NCI-H2196 treated with DMSO at 0.1 percent for 48 hours (cell line): ENCODE results near the gene BAHD1.
"Not testable (repeated sequence)": the region's sequence is repeated elsewhere in the genome, so short reads cannot be mapped to it uniquely, and the experiment has no call there.

Experiments
- DNase-seq: peaks from one replicate; lab custom pipeline; 2025; ENCODE audit not compliant: unreplicated experiment; lab: John Stamatoyannopoulos, UW

BAHD1 gene

DNA sequence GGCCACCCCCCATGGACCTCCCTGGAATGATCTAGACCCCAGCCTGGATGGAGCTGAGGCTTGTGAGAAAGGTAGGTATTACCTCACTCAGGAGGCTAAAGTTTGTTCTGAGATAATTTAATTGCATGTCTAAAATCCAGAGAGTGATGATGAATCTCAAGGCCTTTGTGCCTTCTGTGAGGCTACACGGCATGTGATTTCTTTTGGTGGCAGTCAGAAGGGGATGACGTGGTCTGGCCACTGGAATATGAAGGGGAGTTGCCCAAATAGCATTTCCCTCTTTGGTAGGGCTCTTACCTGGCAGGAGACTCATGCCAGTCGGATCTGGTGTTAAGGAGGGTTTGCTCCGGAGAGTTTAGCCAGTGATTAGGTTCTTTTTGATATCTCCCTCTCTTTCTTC lies 2.5 kb downstream of the BAHD1 start:
- no peak for DNase-seq

DNA sequence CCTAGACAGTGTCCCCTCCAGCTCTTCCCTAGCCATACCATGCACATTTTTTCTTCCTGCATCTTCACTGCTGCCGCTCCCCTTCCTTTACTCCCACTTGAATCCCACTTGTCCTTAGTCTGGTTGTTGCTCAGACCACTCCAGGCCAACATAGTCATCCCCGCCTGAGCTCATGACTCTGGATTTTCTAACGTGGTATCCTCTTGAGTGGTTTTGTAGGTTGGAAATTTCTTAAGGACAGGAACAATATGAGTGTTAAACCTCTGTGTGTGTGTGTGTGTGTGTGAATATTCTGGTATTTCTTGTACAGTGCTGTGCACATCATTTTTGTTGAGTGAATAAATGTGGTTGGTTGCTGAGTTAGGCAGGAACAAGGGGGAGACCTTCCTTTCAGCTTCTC lies 3.1 kb downstream of the BAHD1 start:
- no peak for DNase-seq

DNA sequence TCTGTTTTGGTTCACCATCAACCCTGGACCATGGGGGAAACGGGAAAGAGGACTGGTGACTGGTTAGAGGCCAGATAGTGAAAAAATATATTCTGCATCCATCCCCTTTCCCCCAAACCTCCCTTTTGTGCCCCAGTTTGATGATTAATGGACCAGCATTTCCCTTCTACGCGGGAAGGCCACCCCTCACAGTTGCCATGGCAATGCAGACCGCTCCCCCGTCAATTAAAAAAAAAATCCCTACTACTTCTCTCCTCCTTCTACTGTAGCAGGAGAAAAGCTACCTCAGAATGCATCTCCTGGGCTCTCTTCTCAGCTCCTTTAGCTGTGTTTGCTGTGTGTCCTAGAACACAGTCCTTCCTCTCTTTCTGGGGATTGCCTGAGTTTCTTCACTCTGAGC lies 4.0 kb downstream of the BAHD1 start:
- DNase-seq = no peak

DNA sequence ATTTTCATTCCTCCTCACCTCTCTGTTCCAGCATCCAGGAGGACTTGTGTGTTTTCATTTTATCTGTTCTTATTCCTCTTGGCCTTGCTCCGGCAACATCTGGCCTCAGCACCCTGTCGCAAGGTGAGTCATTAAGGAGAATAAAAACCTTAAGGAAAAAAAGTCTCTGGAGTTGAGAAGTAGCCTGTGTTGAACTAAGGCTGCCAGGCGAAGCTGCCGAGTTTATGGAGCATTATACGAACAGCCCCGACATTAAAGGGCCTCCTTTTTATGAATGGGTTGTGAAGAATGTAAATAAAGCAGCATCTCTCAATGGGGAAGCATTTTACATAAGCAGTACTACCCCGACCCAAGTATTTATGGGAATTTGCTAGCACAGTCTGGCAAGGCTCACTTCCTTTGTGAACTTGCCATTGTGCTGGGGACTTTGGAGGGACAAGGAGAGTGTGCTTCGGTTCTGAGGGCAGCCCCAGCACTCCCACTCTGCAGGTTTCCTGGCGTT lies 4.7 kb downstream of the BAHD1 start:
- no peak for DNase-seq

DNA sequence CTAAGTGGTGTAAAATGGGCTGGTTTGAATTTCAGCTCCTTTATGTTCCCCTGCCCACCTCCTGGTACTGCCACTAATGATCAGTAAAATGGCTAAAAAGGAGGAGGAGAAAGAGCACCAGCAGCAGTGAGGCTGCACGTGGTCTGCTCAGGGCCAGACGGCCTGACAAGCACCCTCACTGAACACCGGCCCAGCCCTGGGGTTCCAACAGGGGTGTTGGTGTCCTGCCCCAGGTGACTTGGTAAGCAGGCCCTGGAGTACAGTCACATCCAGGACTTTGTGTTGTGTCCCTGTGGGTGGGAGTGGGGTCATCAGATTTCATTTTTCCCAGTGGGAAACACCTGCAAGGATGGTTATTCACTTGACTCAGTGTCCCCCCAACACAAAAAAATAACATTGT lies 5.4 kb downstream of the BAHD1 start:
- no peak for DNase-seq

DNA sequence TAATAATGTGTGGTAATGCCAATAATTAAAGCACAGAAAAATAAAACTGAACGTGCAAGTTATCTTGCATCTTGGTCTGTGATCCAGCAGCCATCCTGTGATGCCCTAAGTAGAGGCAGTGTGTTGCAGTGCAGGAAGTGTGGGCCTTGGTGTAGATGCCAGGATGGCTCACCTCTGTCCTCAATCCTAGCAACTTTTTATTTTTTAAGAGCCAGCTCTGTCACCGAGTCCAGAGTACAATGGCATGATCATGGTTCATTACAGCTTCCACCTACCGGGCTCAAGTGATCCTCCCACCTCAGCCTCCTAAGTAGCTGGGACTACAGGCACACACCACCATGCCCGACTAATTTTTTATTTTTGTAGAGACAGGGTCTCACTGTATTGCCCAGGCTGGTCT lies 7.6 kb downstream of the BAHD1 start:
- no peak for DNase-seq

DNA sequence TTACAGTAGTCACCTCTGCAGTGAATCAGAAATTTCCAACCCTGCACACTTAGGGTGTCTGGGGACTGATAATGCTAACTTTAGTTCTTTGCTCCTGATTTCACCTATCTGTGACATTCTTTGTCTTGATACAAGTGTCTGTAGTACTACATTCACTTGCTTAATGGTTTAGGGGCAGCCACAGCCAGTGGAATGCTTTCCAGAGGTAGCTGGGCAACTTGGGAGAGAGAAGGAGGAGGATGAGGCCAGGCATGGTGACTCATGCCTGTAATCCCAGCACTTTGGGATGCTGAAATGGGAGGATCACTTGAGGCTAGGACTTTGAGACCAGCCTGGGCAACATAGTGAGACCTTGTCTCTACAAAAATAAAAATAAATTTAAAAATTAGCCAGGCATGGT lies 8.5 kb downstream of the BAHD1 start:
- DNase-seq = no peak

DNA sequence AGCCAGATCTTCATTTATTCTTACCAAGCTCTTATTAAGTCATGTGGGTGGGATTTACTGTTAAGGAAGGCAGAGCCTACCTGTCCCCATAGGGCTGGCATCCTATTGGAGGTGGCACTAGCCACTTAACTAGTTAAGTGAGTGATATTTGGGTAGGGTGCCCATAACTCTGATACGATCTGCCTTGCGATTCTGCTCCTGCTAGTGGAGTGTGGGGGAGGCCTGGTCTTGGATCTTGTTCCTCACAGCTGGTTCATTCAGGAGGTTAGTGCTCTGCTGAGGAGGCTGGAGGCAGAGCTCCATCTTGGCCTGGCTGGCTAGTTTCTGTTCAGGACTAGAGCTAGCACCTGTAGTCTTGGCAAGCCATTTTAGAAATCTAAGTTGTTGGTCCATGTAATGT lies 9.3 kb downstream of the BAHD1 start:
- DNase-seq = no peak

DNA sequence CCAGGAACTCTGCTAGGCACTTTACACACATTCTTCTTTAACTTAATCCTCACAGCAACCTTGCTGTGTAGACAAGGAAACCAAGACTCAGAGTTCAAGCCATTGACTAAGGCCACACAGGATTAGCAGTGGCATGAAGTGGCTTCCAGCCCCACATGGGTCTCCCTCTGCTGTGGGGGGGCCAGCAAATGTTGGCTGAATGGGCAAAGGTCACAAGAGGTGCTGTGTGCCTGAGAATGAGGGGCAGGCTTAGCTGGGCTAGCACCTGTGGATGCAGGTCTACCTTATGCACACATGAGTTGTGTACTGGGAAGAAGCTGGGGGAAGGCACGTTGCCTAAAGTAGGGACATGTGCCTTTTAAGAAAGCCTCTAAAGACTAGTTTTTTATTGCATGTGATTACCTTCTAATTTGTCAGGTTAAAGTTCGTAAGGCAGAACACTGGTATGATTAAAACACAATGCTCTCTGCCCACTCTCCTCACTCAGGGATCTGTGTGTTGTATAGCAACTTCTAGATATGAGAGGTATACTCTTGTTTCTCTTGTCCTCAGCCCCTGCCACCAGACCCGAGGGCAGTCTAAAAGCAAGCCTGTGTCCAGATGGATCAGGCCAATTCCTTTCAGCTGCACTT lies 10.9 kb downstream of the BAHD1 start:
- DNase-seq = no peak

DNA sequence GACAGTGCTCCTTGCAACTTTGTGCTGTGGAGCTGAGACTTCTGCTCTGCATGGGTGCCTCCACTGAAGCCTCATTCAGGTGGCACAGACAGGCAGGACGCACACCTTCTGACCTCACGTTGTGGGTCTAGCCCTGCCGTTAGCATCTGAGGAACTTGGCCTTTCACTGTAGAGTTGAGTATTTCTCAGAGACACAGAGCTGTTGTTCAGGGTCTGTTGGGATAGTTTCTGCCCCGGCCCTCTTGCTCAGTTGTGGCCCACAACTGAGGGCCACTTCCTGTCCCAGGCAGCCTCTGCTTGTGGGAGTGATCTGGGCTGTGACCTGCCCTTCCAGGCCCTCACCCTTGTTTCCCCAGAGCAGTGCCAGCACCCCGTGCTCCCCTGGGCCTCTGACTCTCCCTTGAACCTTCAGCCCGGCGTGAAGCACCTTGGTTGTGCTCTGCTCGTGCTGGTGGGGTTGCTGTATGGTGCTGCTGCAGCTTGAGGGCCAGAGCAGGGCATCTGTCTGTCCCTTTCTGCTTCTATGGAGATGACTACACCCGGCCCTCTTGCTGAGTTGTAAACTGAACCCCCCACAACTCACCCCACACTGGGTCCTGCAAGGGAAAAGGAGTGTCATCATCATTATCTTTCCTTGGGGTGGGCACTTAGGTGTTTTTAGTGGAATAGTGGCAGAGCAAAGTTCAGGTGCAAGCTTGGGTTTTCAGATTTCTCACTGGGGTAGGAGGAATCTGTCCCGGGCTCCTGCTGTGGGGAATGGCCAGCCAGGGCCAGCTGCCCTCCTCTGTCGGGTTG lies 11.7 kb downstream of the BAHD1 start:
- DNase-seq = no peak

DNA sequence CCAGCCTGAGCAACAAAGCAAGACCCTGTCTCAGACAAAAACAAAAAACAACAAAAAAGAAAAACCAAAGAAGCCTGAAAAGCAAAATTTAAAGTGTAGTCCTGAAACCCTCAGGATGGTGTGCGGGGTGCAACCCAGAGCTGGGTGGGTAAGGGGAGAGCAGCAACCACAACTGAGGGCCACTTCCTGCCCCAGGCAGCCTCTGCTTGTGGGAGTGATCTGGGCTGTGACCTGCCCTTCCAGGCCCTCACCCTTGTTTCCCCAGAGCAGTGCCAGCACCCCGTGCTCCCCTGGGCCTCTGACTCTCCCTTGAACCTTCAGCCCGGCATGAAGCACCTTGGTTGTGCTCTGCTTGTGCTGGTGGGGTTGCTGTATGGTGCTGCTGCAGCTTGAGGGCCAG lies 13.2 kb downstream of the BAHD1 start:
- not testable (repeated sequence) for DNase-seq

DNA sequence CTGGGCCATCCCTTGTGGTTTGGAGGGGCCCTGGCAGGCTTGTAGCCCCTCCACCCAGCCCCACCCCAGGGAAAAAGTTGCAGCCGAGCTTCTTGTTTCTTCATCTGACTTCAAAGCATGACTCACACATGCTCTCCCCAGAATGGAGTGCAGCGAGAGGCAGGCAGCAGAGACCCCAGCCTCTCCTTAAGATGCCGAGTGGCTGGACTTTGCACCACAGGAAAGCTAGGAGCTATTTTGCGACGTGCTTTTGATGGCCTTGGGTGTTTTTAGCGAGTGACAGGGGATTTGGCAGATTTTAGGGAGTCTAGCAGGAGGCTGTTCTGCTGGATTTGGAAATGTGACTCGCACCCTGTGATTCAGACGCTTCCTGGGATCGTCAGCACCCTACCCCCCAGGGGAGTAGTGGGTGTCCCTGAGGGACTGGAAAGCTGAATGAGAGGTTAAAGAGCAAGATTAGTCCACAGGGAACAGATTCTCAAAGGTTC lies 14.2 kb downstream of the BAHD1 start:
- no peak for DNase-seq

DNA sequence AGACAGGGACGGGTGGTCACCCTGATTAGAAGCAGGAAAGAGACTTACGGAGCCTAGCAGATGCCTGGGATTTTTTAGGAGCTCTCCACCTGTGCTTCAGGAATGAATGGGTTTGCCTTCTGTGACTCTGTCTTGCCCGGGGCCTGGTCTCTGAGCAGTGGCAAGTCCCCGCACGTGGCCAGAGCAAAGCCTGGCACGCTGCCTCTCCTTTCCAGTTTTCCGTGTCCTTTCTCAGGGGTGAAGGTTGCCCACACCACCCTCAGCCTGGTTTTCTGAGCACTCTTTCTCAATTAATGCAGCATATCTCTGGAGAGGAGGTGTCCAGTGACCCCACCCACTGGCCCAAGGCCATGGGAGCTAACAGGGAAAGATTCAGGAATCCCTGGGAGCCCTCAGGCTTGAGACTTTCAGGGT lies 15.6 kb downstream of the BAHD1 start:
- DNase-seq = no peak

DNA sequence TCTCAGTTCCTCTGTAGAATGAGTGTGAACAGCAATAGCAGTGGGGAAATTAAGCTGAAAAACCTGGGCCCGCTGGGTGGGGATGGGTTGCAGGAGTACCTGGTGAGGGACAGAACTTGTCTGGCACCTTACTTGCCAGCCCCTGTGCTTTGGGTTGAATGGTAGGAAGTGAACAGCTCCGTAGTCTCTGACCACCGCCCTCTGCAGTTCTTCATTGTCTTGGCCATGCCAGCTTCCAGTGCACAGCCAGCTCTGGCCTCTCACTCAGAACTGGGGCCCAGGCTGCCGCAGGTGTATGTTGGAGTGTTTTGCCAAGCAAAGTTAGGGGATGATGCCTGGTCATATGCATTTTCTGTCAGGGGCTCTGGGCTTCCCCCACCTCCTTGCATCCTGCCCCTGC lies 16.0 kb downstream of the BAHD1 start:
- no peak for DNase-seq

DNA sequence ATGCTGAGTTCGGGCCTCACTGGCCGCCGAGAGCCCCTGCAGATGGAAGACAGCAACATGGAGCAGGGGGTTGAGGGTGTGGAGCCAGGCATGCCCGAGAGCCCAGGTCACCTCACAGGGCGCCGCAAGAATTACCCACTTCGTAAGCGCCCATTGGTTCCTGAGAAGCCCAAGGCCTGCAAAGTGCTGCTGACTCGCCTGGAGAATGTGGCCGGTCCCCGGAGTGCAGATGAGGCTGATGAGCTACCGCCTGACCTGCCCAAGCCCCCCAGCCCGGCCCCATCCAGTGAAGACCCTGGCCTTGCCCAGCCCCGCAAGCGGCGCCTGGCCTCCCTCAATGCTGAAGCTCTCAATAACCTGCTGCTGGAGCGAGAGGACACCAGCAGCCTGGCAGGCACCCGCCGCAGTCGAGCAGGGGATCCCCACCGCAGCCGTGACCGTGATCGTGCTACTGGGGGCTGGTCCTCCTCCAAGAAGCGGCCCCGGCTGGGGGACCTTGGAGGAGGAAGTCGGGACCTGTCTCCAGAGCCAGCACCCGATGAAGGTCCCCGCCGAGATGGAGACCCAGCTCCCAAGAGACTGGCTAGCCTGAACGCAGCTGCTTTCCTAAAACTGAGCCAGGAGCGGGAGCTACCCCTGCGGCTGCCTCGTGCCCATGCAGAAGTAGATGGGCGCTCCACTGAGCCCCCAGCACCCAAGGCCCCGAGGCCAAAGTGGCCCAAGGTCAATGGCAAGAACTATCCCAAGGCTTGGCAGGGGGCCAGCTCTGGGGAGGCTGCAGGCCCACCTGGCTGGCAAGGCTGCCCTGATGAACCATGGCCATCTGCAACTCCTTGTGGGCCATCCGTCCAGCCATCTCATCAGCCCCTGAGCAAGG lies 18.0 kb downstream of the BAHD1 start:
- no peak for DNase-seq

DNA sequence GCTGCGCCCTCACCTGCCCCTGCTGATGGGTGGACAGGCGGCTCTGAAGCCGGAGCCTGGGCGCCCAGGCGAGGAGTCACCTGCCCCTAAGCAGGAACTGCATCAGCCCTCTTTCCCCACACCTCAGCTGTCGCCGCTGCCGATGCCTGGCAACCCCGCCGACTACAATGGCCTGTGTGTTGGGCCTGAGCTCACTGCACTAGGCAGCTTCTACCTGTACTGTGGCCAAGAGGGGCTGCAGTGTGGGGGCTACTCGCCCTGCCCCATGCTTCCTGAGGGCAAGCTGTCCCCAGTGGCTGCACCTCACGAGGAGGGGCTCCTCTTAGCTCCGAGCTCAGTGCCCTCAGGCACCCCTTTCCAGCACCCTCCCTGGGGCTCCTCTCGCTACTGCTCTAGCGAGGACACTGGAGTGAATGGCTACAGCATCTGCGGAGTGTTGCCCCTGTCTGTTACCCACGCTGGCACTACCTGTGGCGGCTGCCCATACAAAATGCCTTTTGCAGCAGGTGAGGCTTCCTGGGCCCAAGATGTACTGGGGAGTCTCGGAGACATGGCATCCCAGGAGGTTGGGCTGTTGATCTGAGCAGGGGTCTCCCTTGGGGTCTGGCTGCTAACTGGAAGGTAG lies 18.8 kb downstream of the BAHD1 start:
- DNase-seq = no peak

DNA sequence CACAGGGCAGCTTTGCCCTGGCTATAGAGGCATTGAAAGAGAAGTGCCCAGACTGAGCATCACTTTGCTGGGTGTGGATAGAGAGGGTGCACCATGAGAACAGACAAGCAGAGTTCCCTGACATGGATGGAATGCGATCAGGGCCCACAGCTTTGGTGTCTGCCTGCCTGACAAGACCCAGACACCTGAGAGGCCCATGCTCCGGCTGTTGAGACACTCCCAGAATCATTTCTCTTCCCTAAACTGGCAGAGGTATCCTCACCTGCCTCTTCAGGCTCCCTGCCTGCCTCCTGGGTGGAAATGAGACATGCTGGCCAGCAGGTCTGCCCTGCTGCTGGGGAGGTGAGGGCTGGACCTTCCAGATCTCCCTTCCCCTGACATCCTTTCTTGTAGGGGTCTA lies 19.7 kb downstream of the BAHD1 start:
- no peak for DNase-seq

DNA sequence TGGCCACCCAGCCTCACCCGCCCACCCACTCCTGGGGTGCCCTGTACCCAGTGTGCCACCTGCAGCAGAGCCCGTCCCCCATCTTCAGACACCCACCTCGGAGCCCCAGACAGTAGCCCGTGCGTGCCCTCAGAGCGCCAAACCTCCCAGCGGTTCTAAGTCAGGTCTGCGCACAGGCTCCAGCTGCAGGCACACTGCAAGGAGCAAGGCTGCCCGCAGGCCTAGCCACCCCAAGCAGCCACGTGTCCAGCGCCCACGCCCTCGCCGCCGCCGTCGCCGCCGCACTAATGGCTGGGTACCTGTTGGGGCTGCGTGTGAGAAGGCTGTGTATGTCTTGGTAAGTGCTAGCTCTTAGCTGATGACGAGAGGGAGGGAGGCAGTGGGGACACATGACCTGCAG lies 21.2 kb downstream of the BAHD1 start:
- no peak for DNase-seq

DNA sequence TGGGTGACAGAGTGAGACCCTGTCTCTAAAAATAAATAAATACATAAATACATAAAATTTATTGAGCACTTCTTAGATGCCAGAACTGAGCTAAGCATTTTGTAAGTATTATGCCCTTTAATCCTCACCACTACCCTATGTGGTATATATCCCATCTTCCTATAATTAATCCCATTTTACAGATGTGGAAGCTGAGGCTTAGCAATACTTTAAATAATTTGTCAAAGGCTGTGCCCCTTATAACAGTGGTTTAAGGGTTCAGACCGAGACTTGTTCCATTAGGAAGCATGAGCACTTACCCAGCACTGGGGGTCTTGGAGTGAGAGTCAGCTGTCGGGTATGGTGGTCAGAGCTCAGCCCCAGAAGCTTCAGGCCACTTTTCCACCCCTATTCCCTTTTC lies 22.5 kb downstream of the BAHD1 start:
- DNase-seq = no peak

DNA sequence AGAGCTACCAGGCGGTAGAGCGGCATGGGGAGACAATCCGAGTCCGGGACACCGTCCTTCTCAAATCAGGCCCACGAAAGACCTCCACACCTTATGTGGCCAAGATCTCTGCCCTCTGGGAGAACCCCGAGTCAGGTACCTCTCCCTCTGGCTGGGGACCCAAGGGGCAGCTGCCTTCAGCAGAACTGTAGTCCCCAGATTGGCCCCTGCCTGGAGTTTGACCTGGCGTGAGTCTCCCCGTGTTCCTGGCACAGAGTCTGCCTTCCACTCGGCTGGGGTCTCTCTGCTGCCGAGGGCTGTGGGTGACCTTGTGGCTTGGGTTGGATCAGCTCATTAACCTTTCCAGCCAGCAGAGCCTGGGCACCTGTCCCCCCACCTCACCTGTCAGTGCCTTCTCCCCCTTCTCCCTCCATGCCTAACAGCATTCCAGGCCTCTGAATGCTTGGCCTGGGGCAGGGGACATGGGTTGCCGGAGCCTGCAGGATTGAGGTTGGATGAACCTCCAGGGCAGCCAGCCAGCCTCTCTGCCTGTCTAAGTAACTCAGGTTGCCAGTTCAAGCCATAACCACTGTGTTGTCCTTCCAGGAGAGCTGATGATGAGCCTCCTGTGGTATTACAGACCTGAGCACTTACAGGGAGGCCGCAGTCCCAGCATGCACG lies 23.3 kb downstream of the BAHD1 start:
- no peak for DNase-seq
